ENCODE measurements around the gene DCAF16.

GRCh38 chr4:17780501-17781299 lies 29.9 kb downstream of the DCAF16 start:
- TF ChIP-seq POLR2A (IDR thresholded peaks at IDR 0.05) (no peak), POLR2AphosphoS5 (IDR thresholded peaks at IDR 0.05) (no peak)
- TF ChIP-seq, protein P1, sequence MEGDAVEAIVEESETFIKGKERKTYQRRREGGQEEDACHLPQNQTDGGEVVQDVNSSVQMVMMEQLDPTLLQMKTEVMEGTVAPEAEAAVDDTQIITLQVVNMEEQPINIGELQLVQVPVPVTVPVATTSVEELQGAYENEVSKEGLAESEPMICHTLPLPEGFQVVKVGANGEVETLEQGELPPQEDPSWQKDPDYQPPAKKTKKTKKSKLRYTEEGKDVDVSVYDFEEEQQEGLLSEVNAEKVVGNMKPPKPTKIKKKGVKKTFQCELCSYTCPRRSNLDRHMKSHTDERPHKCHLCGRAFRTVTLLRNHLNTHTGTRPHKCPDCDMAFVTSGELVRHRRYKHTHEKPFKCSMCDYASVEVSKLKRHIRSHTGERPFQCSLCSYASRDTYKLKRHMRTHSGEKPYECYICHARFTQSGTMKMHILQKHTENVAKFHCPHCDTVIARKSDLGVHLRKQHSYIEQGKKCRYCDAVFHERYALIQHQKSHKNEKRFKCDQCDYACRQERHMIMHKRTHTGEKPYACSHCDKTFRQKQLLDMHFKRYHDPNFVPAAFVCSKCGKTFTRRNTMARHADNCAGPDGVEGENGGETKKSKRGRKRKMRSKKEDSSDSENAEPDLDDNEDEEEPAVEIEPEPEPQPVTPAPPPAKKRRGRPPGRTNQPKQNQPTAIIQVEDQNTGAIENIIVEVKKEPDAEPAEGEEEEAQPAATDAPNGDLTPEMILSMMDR (IDR thresholded peaks at IDR 0.05), result no peak

Measured in suprapubic skin (tissue), 4 donors.